ENCODE results near the gene MAP3K14.

GRCh38 chr17:45293413-45294211 is 23.2 kb downstream of the MAP3K14 start:
- TF ChIP-seq CTCF (IDR thresholded peaks at IDR 0.05 in 2 of 3, conservative IDR thresholded peaks at IDR 0.05 in 1 of 3; ENCODE audit: control insufficient read depth in 2 of 3, extremely low read depth in 1 of 3, insufficient read depth in 1 of 3, low read depth in 3 of 3, low read length in 3 of 3) (peak in 1 of 3 experiments; percentile 11; a peak in 1 of 6 replicates), SRF (IDR thresholded peaks at IDR 0.05; ENCODE audit: low read depth in 2 of 2, low read length in 2 of 2) (no peak), ATF2 (IDR thresholded peaks at IDR 0.05; ENCODE audit: low read length) (no peak), E2F8 (IDR thresholded peaks at IDR 0.05; ENCODE audit: low read depth, partially characterized antibody) (no peak), STAT1 (conservative IDR thresholded peaks at IDR 0.05) (no peak), IRF3 (IDR thresholded peaks at IDR 0.05) (no peak), POLR2A (IDR thresholded peaks at IDR 0.05; ENCODE audit: low read depth, low read length) (no peak), NFYB (IDR thresholded peaks at IDR 0.05; ENCODE audit: insufficient read depth, low read depth, low read length) (no peak), RFX5 (IDR thresholded peaks at IDR 0.05; ENCODE audit: low read depth, low read length) (no peak), POLR2AphosphoS5 (IDR thresholded peaks at IDR 0.05; ENCODE audit: low read length) (0 out of 2 replicates have a peak, but pooled peaks have one; percentile 36)
- TF ChIP-seq, protein P1, sequence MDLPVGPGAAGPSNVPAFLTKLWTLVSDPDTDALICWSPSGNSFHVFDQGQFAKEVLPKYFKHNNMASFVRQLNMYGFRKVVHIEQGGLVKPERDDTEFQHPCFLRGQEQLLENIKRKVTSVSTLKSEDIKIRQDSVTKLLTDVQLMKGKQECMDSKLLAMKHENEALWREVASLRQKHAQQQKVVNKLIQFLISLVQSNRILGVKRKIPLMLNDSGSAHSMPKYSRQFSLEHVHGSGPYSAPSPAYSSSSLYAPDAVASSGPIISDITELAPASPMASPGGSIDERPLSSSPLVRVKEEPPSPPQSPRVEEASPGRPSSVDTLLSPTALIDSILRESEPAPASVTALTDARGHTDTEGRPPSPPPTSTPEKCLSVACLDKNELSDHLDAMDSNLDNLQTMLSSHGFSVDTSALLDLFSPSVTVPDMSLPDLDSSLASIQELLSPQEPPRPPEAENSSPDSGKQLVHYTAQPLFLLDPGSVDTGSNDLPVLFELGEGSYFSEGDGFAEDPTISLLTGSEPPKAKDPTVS (IDR thresholded peaks at IDR 0.05; ENCODE audit: low read depth, low read length) = no peak

Data from GM12878 (cell line).